HG03066 (cell line): ENCODE results near the gene ZNF804A.

Experiments used
- ATAC-seq: cut with Tn5 transposase; IDR thresholded peaks from one replicate; pipeline ENCODE4 v1.9.1; 2021; ENCODE audit warnings: low read depth; ENCODE audit not compliant: unreplicated experiment

The ZNF804A gene

GRCh38 chr2:184598316-184599053, at the start of gene ZNF804A:
Gene ZNF804A (plus strand): TSS chr2:184598529. CDS start chr2:184598960, 431 bp downstream.
- peak; percentile 69 for ATAC-seq

- ATAC-seq = no peak
Measured at GRCh38 chr2:184549153-184549552, 49.2 kb upstream of the ZNF804A start.

GRCh38 chr2:184551626-184552025, 46.7 kb upstream of the ZNF804A start:
- ATAC-seq = no peak

- ATAC-seq = no peak
Measured at GRCh38 chr2:184554736-184555135, 43.6 kb upstream of the ZNF804A start.

- ATAC-seq = no peak
Measured at GRCh38 chr2:184555352-184555751, 43.0 kb upstream of the ZNF804A start.

GRCh38 chr2:184556639-184557038, 41.7 kb upstream of the ZNF804A start:
- ATAC-seq = no peak

- no peak for ATAC-seq
Measured at GRCh38 chr2:184558713-184559464, 39.4 kb upstream of the ZNF804A start.

- no peak for ATAC-seq
Measured at GRCh38 chr2:184560603-184561002, 37.7 kb upstream of the ZNF804A start.

GRCh38 chr2:184562532-184562931, 35.8 kb upstream of the ZNF804A start:
- no peak for ATAC-seq

GRCh38 chr2:184564092-184564491, 34.2 kb upstream of the ZNF804A start:
- no peak for ATAC-seq

GRCh38 chr2:184566716-184567115, 31.6 kb upstream of the ZNF804A start:
- ATAC-seq = no peak

- no peak for ATAC-seq
Measured at GRCh38 chr2:184577056-184577455, 21.3 kb upstream of the ZNF804A start.

GRCh38 chr2:184577743-184578142, 20.6 kb upstream of the ZNF804A start:
- ATAC-seq = no peak

- no peak for ATAC-seq
Measured at GRCh38 chr2:184579226-184579625, 19.1 kb upstream of the ZNF804A start.

GRCh38 chr2:184581391-184581790, 16.9 kb upstream of the ZNF804A start:
- no peak for ATAC-seq

- ATAC-seq = no peak
Measured at GRCh38 chr2:184589261-184589660, 9.1 kb upstream of the ZNF804A start.

GRCh38 chr2:184596819-184597411, 1.4 kb upstream of the ZNF804A start:
- ATAC-seq = no peak

- peak; percentile 17 for ATAC-seq
Measured at GRCh38 chr2:184597571-184597991, 748 bp upstream of the ZNF804A start.

- peak; percentile 9 for ATAC-seq
Measured at GRCh38 chr2:184598002-184598315, 370 bp upstream of the ZNF804A start.

GRCh38 chr2:184599054-184599871, 934 bp downstream of the ZNF804A start:
- no peak for ATAC-seq

- ATAC-seq = no peak
Measured at GRCh38 chr2:184599872-184600222, 1.5 kb downstream of the ZNF804A start.
